Measurements from ENCODE around the gene PADI3. TPM values are rescaled to one million over a fixed set of nuclear protein-coding genes. Genes with fewer than 3 reads are reported as not detected.

PADI3 gene
- total RNA-seq, 1 experiment from 2014 or later: 0.61 TPM

DNA sequence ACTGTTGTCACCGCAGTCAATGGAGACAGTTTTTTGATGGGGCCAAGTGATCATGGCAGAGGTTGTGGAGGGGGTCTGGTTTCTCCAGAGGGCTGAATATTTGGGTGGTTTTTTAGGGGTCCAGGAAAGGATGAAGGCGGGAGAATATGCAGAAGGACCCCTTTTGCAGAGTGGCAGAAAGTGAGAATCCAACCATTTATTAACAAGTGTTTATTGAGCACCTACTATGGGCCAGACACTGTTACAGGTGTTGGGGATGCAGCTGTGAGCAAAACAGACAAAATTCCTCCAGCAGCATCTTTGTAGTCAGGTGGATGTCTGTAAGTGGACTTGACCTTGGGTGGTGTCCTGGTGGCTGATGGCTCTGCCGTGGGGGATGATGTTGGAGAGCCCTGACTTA is 28.6 kb upstream of the PADI3 start (continued):
- no peak for TF ChIP-seq AFF4 (CRISPR knock-in tag; IDR thresholded peaks at IDR 0.05; ENCODE audit: borderline replicate concordance)
- TF ChIP-seq SOX15 (CRISPR knock-in tag; IDR thresholded peaks at IDR 0.05): no peak
- TF ChIP-seq ZBTB21 (CRISPR knock-in tag; IDR thresholded peaks at IDR 0.05; ENCODE audit: borderline replicate concordance): no peak
- TF ChIP-seq, protein P1, sequence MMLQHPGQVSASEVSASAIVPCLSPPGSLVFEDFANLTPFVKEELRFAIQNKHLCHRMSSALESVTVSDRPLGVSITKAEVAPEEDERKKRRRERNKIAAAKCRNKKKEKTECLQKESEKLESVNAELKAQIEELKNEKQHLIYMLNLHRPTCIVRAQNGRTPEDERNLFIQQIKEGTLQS (CRISPR knock-in tag; conservative IDR thresholded peaks at IDR 0.05): no peak
- TF ChIP-seq FOXJ3 (CRISPR knock-in tag; IDR thresholded peaks at IDR 0.05; ENCODE audit: borderline replicate concordance): no peak

- Mint-ChIP-seq H3K36me3 (no peaks in the 10 kb centered on the region), H3K4me1 (no peaks in the 10 kb centered on the region), H3K4me3 (no peak overlapping the region), H3K27me3 (ENCODE audit: low read depth) (no peaks in the 10 kb centered on the region), H3K9me3 (no peaks in the 10 kb centered on the region), H3K27ac (no peak overlapping the region)
- DNase-seq (ENCODE audit: low spot score) (no peak), ATAC-seq (no peak)
- POLR2A ChIA-PET: no interaction called here
- CTCF ChIA-PET: no interaction called here
- no peak for TF ChIP-seq JAZF1 (CRISPR knock-in tag; IDR thresholded peaks at IDR 0.05)
- TF ChIP-seq GTF2I (CRISPR knock-in tag; conservative IDR thresholded peaks at IDR 0.05): no peak
- no peak for TF ChIP-seq CBFB (CRISPR knock-in tag; IDR thresholded peaks at IDR 0.05; ENCODE audit: low read depth)
- TF ChIP-seq, protein P2, sequence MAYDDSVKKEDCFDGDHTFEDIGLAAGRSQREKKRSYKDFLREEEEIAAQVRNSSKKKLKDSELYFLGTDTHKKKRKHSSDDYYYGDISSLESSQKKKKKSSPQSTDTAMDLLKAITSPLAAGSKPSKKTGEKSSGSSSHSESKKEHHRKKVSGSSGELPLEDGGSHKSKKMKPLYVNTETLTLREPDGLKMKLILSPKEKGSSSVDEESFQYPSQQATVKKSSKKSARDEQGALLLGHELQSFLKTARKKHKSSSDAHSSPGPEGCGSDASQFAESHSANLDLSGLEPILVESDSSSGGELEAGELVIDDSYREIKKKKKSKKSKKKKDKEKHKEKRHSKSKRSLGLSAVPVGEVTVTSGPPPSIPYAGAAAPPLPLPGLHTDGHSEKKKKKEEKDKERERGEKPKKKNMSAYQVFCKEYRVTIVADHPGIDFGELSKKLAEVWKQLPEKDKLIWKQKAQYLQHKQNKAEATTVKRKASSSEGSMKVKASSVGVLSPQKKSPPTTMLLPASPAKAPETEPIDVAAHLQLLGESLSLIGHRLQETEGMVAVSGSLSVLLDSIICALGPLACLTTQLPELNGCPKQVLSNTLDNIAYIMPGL (CRISPR knock-in tag; IDR thresholded peaks at IDR 0.05): no peak
- no peak for TF ChIP-seq MXD4 (CRISPR knock-in tag; IDR thresholded peaks at IDR 0.05; ENCODE audit: borderline replicate concordance)
- TF ChIP-seq ZNF423 (CRISPR knock-in tag; IDR thresholded peaks at IDR 0.05): no peak
- no peak for TF ChIP-seq SMAD3 (CRISPR knock-in tag; IDR thresholded peaks at IDR 0.05; ENCODE audit: borderline replicate concordance)
- TF ChIP-seq IRF1 (CRISPR knock-in tag; IDR thresholded peaks at IDR 0.05): no peak
Observed at GRCh38 chr1:17222557-17222956, 26.3 kb upstream of the PADI3 start.

DNA sequence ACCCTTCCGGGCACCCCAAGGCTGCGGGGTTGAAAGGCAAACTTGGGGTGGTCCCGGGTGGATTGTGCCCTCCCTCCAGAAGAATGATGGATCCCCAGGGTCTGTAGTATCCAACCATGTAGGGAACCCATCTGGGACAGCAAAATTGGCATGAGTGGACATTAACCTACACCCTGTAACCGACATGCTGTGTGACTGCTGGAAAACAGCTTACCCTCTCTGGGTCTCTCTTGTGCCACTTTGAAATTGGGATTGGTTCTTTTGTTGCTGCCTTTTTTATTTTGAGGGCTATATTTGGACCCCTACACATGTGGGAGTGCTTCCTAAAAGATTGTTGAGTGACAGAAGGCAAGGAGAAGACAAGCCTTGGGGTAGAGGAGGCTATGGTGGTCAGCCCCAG is 24.5 kb upstream of the PADI3 start:
- no peak for TF ChIP-seq FOXJ3 (CRISPR knock-in tag; IDR thresholded peaks at IDR 0.05; ENCODE audit: borderline replicate concordance)
- TF ChIP-seq TCF7 (CRISPR knock-in tag; IDR thresholded peaks at IDR 0.05; ENCODE audit: low read depth): no peak
- TF ChIP-seq, protein P3, sequence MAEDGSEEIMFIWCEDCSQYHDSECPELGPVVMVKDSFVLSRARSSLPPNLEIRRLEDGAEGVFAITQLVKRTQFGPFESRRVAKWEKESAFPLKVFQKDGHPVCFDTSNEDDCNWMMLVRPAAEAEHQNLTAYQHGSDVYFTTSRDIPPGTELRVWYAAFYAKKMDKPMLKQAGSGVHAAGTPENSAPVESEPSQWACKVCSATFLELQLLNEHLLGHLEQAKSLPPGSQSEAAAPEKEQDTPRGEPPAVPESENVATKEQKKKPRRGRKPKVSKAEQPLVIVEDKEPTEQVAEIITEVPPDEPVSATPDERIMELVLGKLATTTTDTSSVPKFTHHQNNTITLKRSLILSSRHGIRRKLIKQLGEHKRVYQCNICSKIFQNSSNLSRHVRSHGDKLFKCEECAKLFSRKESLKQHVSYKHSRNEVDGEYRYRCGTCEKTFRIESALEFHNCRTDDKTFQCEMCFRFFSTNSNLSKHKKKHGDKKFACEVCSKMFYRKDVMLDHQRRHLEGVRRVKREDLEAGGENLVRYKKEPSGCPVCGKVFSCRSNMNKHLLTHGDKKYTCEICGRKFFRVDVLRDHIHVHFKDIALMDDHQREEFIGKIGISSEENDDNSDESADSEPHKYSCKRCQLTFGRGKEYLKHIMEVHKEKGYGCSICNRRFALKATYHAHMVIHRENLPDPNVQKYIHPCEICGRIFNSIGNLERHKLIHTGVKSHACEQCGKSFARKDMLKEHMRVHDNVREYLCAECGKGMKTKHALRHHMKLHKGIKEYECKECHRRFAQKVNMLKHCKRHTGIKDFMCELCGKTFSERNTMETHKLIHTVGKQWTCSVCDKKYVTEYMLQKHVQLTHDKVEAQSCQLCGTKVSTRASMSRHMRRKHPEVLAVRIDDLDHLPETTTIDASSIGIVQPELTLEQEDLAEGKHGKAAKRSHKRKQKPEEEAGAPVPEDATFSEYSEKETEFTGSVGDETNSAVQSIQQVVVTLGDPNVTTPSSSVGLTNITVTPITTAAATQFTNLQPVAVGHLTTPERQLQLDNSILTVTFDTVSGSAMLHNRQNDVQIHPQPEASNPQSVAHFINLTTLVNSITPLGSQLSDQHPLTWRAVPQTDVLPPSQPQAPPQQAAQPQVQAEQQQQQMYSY (CRISPR knock-in tag; IDR thresholded peaks at IDR 0.05): no peak
- no peak for DNase-seq (ENCODE audit: low spot score)
- H3K4me3 Mint-ChIP-seq: no peak overlapping the region
- H3K27me3 Mint-ChIP-seq (ENCODE audit: low read depth): no peaks in the 10 kb centered on the region
- H3K4me1 Mint-ChIP-seq: no peaks in the 10 kb centered on the region
- H3K36me3 Mint-ChIP-seq: no peaks in the 10 kb centered on the region
- H3K27ac Mint-ChIP-seq: no peak overlapping the region
- no peaks in the 10 kb centered on the region for H3K9me3 Mint-ChIP-seq
- CTCF ChIA-PET: no interaction called here
- POLR2A ChIA-PET: interaction anchor here (0.5 kb wide), 1 partner anchor 43 kb away, joined by 3 read pairs; no protein-coding TSS in a partner anchor
- ATAC-seq: no peak

Data from WTC11 (cell line).